ENCODE data around the gene PHC2. TPM values are rescaled to one million over a fixed set of nuclear protein-coding genes. Genes with fewer than 3 reads are reported as not detected.
A peak's percentile ranks its signal among the peaks of the same experiment; 100 is the strongest.

The PHC2 gene
- total RNA-seq, 1 donor from 2014 or later, result 105 TPM

- Histone ChIP-seq H3K36me3 (peaks cover 18% of the 10 kb centered on the region), H3K4me1 (peaks cover 100% of the 10 kb centered on the region), H3K27ac (replicated peaks) (peak overlapping the region; percentile 99), H3K27me3 (ENCODE audit: low read depth) (no peaks in the 10 kb centered on the region), H3K9me3 (replicated peaks) (no peaks in the 10 kb centered on the region), H3K4me3 (peak overlapping the region; percentile 47)
- DNase-seq, result no peak
- intact Hi-C loops (cut with micrococcal nuclease), result no loop called here
- TF ChIP-seq CTCF (IDR thresholded peaks at IDR 0.05; ENCODE audit: borderline replicate concordance), result peak; percentile 23
Measured at GRCh38 chr1:33339413-33339812, 91.5 kb downstream of the PHC2 start.

- Histone ChIP-seq H3K9me3 (replicated peaks) (no peaks in the 10 kb centered on the region), H3K4me3 (peak overlapping the region; percentile 47), H3K4me1 (peaks cover 100% of the 10 kb centered on the region), H3K36me3 (peaks cover 16% of the 10 kb centered on the region), H3K27ac (replicated peaks) (peak overlapping the region; percentile 99), H3K27me3 (ENCODE audit: low read depth) (no peaks in the 10 kb centered on the region)
- no peak for TF ChIP-seq CTCF (IDR thresholded peaks at IDR 0.05; ENCODE audit: borderline replicate concordance)
- DNase-seq, result peak; percentile 57
- intact Hi-C loops (cut with micrococcal nuclease), result no loop called here
Measured at GRCh38 chr1:33338440-33339211, 92.3 kb downstream of the PHC2 start.

- H3K4me1 ChIP-seq, result peaks cover 100% of the 10 kb centered on the region
- DNase-seq, result no peak
- H3K27me3 ChIP-seq (ENCODE audit: low read depth), result no peaks in the 10 kb centered on the region
- intact Hi-C loops (cut with micrococcal nuclease), result no loop called here
- H3K36me3 ChIP-seq, result peaks cover 17% of the 10 kb centered on the region
- no peak for TF ChIP-seq CTCF (IDR thresholded peaks at IDR 0.05; ENCODE audit: borderline replicate concordance)
- H3K9me3 ChIP-seq (replicated peaks), result no peaks in the 10 kb centered on the region
- H3K4me3 ChIP-seq, result peak overlapping the region; percentile 47
- H3K27ac ChIP-seq (replicated peaks), result peak overlapping the region; percentile 99
Measured at GRCh38 chr1:33338048-33338439, 92.9 kb downstream of the PHC2 start.

- no peak for TF ChIP-seq CTCF (IDR thresholded peaks at IDR 0.05; ENCODE audit: borderline replicate concordance)
- Histone ChIP-seq H3K4me1 (peaks cover 100% of the 10 kb centered on the region), H3K36me3 (peaks cover 18% of the 10 kb centered on the region), H3K27ac (replicated peaks) (peak overlapping the region; percentile 99), H3K27me3 (ENCODE audit: low read depth) (no peaks in the 10 kb centered on the region), H3K4me3 (peak overlapping the region; percentile 47), H3K9me3 (replicated peaks) (no peaks in the 10 kb centered on the region)
- intact Hi-C loops (cut with micrococcal nuclease), result no loop called here
- no peak for DNase-seq
Measured at GRCh38 chr1:33337441-33337840, 93.5 kb downstream of the PHC2 start.

GRCh38 chr1:33336580-33336979 lies 94.3 kb downstream of the PHC2 start:
- H3K4me3 ChIP-seq, result no peak overlapping the region
- no peaks in the 10 kb centered on the region for H3K27me3 ChIP-seq (ENCODE audit: low read depth)
- intact Hi-C loops (cut with micrococcal nuclease), result no loop called here
- TF ChIP-seq CTCF (IDR thresholded peaks at IDR 0.05; ENCODE audit: borderline replicate concordance), result no peak
- no peaks in the 10 kb centered on the region for H3K9me3 ChIP-seq (replicated peaks)
- DNase-seq, result no peak
- peaks cover 100% of the 10 kb centered on the region for H3K4me1 ChIP-seq
- peak overlapping the region; percentile 99 for H3K27ac ChIP-seq (replicated peaks)
- peaks cover 27% of the 10 kb centered on the region for H3K36me3 ChIP-seq

Data from left ventricle myocardium inferior (tissue), 1 donor.